Keratinocyte (primary cell): ENCODE results near the gene AMD1. TPM values are rescaled to one million over a fixed set of nuclear protein-coding genes. Genes with fewer than 3 reads are reported as not detected.
A peak's percentile ranks its signal among the peaks of the same experiment; 100 is the strongest.
"Not testable (repeated sequence)": the region's sequence is repeated elsewhere in the genome, so short reads cannot be mapped to it uniquely, and the experiment has no call there.

ENCODE experiments used
- DNase-seq: peaks from one replicate; pipeline ENCODE4 v3.0.0-alpha.2; 2011; ENCODE audit warnings: low read depth, missing footprints, low spot score
- FAIRE-seq: peaks from 2 replicates; lab custom pipeline; 2011; peaks lifted over from hg19 to GRCh38; lab: Jason Lieb, UNC
- H2AFZ ChIP-seq: 2 replicates; pipeline ENCODE4 v1.6.0; 2012; ENCODE audit warnings: low read length, control low read depth, inconsistent platforms; ENCODE audit not compliant: control insufficient read depth
- H3K27ac ChIP-seq: 2 replicates; pipeline ENCODE4 v1.5.1; 2011; ENCODE audit warnings: low read length; ENCODE audit not compliant: control insufficient read depth, insufficient read depth
- H3K27me3 ChIP-seq: 3 replicates; pipeline ENCODE4 v1.6.0; 2011; ENCODE audit warnings: low read length; ENCODE audit not compliant: control insufficient read depth, insufficient read depth; ENCODE audit errors: extremely low read depth
- H3K36me3 ChIP-seq, 2 experiments: 2 replicates in 1 of 2; 3 replicates in 1 of 2; pipeline ENCODE4 v1.5.1; 2011; ENCODE audit warnings: low read length in 2 of 2, mild to moderate bottlenecking in 1 of 2; ENCODE audit not compliant: control insufficient read depth in 2 of 2, insufficient read depth in 2 of 2; ENCODE audit errors: extremely low read depth in 1 of 2
- H3K4me1 ChIP-seq: 3 replicates; pipeline ENCODE4 v1.5.1; 2011; ENCODE audit warnings: low read length; ENCODE audit not compliant: control insufficient read depth, insufficient read depth; ENCODE audit errors: extremely low read depth
- H3K4me2 ChIP-seq: 3 replicates; pipeline ENCODE4 v1.6.0; 2011; ENCODE audit warnings: low read depth, low read length; ENCODE audit not compliant: control insufficient read depth, insufficient read depth; ENCODE audit errors: extremely low read depth
- H3K4me3 ChIP-seq, 3 experiments: fragments of 200-600 bp in 1 of 3; sonication (generic) in 1 of 3; 2 replicates in 2 of 3; 3 replicates in 1 of 3; pipeline ENCODE4 v1.5.1; 2011 to 2016; ENCODE audit warnings: low read length in 3 of 3, mild to moderate bottlenecking in 3 of 3, control low read depth in 2 of 3, inconsistent platforms in 1 of 3, low read depth in 1 of 3, mixed read lengths in 1 of 3, mixed run types in 1 of 3, moderate library complexity in 1 of 3; ENCODE audit not compliant: control insufficient read depth in 2 of 3, insufficient read depth in 2 of 3; ENCODE audit errors: extremely low read depth in 1 of 3
- H3K79me2 ChIP-seq: 2 replicates; pipeline ENCODE4 v1.6.0; 2012; ENCODE audit warnings: low read length; ENCODE audit not compliant: control insufficient read depth, insufficient read depth
- H3K9ac ChIP-seq: 3 replicates; pipeline ENCODE4 v1.6.0; 2011; ENCODE audit warnings: low read length; ENCODE audit not compliant: control insufficient read depth, insufficient read depth; ENCODE audit errors: extremely low read depth
- H3K9me1 ChIP-seq: 3 replicates; pipeline ENCODE4 v1.6.0; 2011; ENCODE audit warnings: low read length; ENCODE audit not compliant: control insufficient read depth, insufficient read depth; ENCODE audit errors: extremely low read depth
- H3K9me3 ChIP-seq: 2 replicates; pipeline ENCODE4 v1.5.1; 2012; ENCODE audit warnings: low read depth, low read length; ENCODE audit not compliant: control insufficient read depth
- H4K20me1 ChIP-seq: 3 replicates; pipeline ENCODE4 v1.6.0; 2011; ENCODE audit warnings: low read length; ENCODE audit not compliant: control insufficient read depth, insufficient read depth; ENCODE audit errors: extremely low read depth
- EZH2 ChIP-seq: IDR thresholded peaks from one replicate; pipeline ENCODE4 v1.6.1; 2012; ENCODE audit warnings: inconsistent platforms, mild to moderate bottlenecking, low read length, moderate library complexity
- dilution Hi-C: fragments of 300-500 bp; cut with MboI; formaldehyde crosslinking; loops from one replicate; pipeline ENCODE4 v1.7.0; 2020; ENCODE audit warnings: low sequenced_read_pairs; ENCODE audit not compliant: extremely low pct_ligation_motif_present
- polyA plus RNA-seq, 5 experiments: library from polyadenylated mRNA; depleted of rRNA in 3 of 5; stranded (reverse) in 3 of 5; stranded (forward) in 1 of 5; unstranded in 1 of 5; fragments of >200 nt; gene quantifications; 1 replicate in 1 of 5; 2 replicates in 3 of 5; 3 replicates in 1 of 5; pipeline versions ENCODE4 v1.2.1 to v1.2.3, GENCODE V29; 2011 to 2012; ENCODE audit warnings: missing spikeins in 2 of 5, low read depth in 1 of 5, low replicate concordance in 1 of 5
- TF ChIP-seq, protein P1 (sequence below), 3 experiments: IDR thresholded peaks in 1 of 3; conservative IDR thresholded peaks in 1 of 3; optimal IDR thresholded peaks in 1 of 3; 2 replicates in 2 of 3; 3 replicates in 1 of 3; pipeline versions ENCODE3 to v1.5.1; 2011; ENCODE audit warnings: low read length in 3 of 3, mild to moderate bottlenecking in 3 of 3, moderate library complexity in 2 of 3, control low read depth in 1 of 3, inconsistent platforms in 1 of 3; ENCODE audit not compliant: insufficient read depth in 2 of 3; ENCODE audit errors: extremely low read depth in 1 of 3

AMD1 gene
- polyA plus RNA-seq, 1 donor (not counting 4 experiments of a cell fraction or from before 2014, with no cell fraction given) = 90.9 TPM

DNA sequence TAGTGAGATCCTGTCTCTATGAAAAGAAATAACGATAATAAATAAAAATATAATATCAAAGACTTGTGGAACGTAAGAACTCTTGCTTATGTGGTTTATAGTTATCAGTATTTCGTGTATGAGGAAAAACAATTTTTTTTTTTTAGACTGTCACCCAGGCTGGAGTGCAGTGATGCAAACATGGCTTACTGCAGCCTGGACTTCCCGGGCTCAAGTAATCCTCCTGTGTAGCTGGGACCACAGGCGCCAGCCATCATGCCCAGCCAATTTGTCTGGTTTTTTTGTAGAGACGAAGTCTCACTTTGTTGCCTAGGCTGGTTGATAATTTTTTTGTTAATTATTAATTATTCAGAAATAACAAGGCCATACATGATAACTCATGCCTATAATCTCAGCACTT is 40.8 kb upstream of the AMD1 start:
- no peak overlapping the region for H3K4me2 ChIP-seq
- H3K27ac ChIP-seq = no peak overlapping the region
- no peaks in the 10 kb centered on the region for H4K20me1 ChIP-seq
- no peaks in the 10 kb centered on the region for H3K36me3 ChIP-seq
- no peak for TF ChIP-seq EZH2
- TF ChIP-seq, protein P1, sequence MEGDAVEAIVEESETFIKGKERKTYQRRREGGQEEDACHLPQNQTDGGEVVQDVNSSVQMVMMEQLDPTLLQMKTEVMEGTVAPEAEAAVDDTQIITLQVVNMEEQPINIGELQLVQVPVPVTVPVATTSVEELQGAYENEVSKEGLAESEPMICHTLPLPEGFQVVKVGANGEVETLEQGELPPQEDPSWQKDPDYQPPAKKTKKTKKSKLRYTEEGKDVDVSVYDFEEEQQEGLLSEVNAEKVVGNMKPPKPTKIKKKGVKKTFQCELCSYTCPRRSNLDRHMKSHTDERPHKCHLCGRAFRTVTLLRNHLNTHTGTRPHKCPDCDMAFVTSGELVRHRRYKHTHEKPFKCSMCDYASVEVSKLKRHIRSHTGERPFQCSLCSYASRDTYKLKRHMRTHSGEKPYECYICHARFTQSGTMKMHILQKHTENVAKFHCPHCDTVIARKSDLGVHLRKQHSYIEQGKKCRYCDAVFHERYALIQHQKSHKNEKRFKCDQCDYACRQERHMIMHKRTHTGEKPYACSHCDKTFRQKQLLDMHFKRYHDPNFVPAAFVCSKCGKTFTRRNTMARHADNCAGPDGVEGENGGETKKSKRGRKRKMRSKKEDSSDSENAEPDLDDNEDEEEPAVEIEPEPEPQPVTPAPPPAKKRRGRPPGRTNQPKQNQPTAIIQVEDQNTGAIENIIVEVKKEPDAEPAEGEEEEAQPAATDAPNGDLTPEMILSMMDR (optimal IDR thresholded peaks at IDR 0.05 in 1 of 3, IDR thresholded peaks at IDR 0.05 in 1 of 3, conservative IDR thresholded peaks at IDR 0.05 in 1 of 3; ENCODE audit: extremely low read depth in 1 of 3, insufficient read depth in 2 of 3, low read length in 3 of 3) = no peak
- H3K9me1 ChIP-seq = no peaks in the 10 kb centered on the region
- no peak overlapping the region for H2AFZ ChIP-seq
- FAIRE-seq (no peak), DNase-seq (no peak)
- H3K4me3 ChIP-seq = no peak overlapping the region
- H3K4me1 ChIP-seq = no peaks in the 10 kb centered on the region
- no peaks in the 10 kb centered on the region for H3K27me3 ChIP-seq
- H3K9me3 ChIP-seq = no peaks in the 10 kb centered on the region
- H3K9ac ChIP-seq = no peak overlapping the region
- dilution Hi-C loops = no loop called here
- no peaks in the 10 kb centered on the region for H3K79me2 ChIP-seq

- dilution Hi-C loops, H3K79me2 ChIP-seq, H3K36me3 ChIP-seq, H3K27ac ChIP-seq, H3K9me3 ChIP-seq, FAIRE-seq, H4K20me1 ChIP-seq, H3K9ac ChIP-seq, H3K9me1 ChIP-seq, H2AFZ ChIP-seq, DNase-seq, H3K4me3 ChIP-seq, H3K27me3 ChIP-seq, H3K4me1 ChIP-seq, H3K4me2 ChIP-seq: not testable (repeated sequence)
Observed at GRCh38 chr6:110835751-110836150, 38.8 kb upstream of the AMD1 start.

DNA sequence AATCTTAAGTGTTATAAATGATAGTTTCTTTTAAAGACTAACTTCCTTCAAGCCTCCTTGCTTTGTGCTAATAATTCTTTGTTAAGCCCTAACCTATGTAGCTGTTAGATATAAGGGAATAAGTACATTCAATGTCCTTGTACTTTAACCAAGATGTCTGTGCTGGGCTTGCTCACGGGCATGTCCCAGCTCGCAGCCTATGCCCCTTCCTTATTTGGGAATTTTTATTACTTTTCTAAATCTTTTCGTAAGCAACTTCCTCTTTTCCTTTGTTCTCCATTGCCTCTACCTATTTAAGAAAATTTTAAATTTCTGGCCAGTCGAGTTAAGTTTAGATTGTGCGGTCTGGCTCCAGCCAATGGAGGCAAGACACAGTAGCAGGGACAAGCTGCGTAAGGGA is 33.3 kb upstream of the AMD1 start:
- DNase-seq = no peak
- dilution Hi-C loops = no loop called here

More for the DNA sequence above, 33.3 kb upstream of the AMD1 start:
- no peaks in the 10 kb centered on the region for H3K4me1 ChIP-seq
- no peaks in the 10 kb centered on the region for H3K27me3 ChIP-seq
- peak overlapping the region; percentile 15 for H2AFZ ChIP-seq
- no peaks in the 10 kb centered on the region for H3K79me2 ChIP-seq
- no peaks in the 10 kb centered on the region for H3K9me3 ChIP-seq
- H3K9ac ChIP-seq = no peak overlapping the region
- FAIRE-seq = no peak
- TF ChIP-seq, protein P1 (optimal IDR thresholded peaks at IDR 0.05 in 1 of 3, IDR thresholded peaks at IDR 0.05 in 1 of 3, conservative IDR thresholded peaks at IDR 0.05 in 1 of 3; ENCODE audit: extremely low read depth in 1 of 3, insufficient read depth in 2 of 3, low read length in 3 of 3) = no peak
- no peak for TF ChIP-seq EZH2
- H3K4me2 ChIP-seq = no peak overlapping the region
- H3K4me3 ChIP-seq = no peak overlapping the region
- H3K9me1 ChIP-seq = no peaks in the 10 kb centered on the region
- no peaks in the 10 kb centered on the region for H4K20me1 ChIP-seq
- H3K27ac ChIP-seq = no peak overlapping the region
- H3K36me3 ChIP-seq = no peaks in the 10 kb centered on the region
